OCI-LY1 (cell line): ENCODE measurements around the gene SDCCAG8.
"Not testable (repeated sequence)": the region's sequence is repeated elsewhere in the genome, so short reads cannot be mapped to it uniquely, and the experiment has no call there.

Experiments used
- H2AFZ ChIP-seq: fragments of 200-600 bp; sonication (generic), shearing (Covaris generic); 2 replicates; pipeline ENCODE4 v1.6.0; 2014; ENCODE audit warnings: antibody characterized with exemption, mild to moderate bottlenecking, low read length
- H3F3A ChIP-seq: fragments of 200-600 bp; sonication (generic), shearing (Covaris generic); 2 replicates; pipeline ENCODE4 v1.6.0; 2014; ENCODE audit warnings: mild to moderate bottlenecking, antibody characterized with exemption, low read length, moderate library complexity; ENCODE audit not compliant: insufficient read depth
- H3K27ac ChIP-seq: fragments of 200-600 bp; sonication (generic); 2 replicates; pipeline ENCODE4 v1.5.1; 2014; ENCODE audit warnings: low read length, mixed run types, mild to moderate bottlenecking, low read depth; ENCODE audit not compliant: poor library complexity, severe bottlenecking
- H3K27me3 ChIP-seq: fragments of 200-600 bp; sonication (generic); 2 replicates; pipeline ENCODE4 v1.6.0; 2014; ENCODE audit warnings: antibody characterized with exemption, mild to moderate bottlenecking, low read length, moderate library complexity; ENCODE audit not compliant: insufficient read depth
- H3K36me3 ChIP-seq: fragments of 200-600 bp; sonication (generic); 2 replicates; pipeline ENCODE4 v1.6.1; 2014; ENCODE audit warnings: mild to moderate bottlenecking, antibody characterized with exemption, low read length, moderate library complexity, mixed read lengths; ENCODE audit not compliant: insufficient read depth
- H3K4me1 ChIP-seq: fragments of 200-600 bp; sonication (generic); 2 replicates; pipeline ENCODE4 v1.5.1; 2014; ENCODE audit warnings: mild to moderate bottlenecking, low read length, moderate library complexity; ENCODE audit not compliant: insufficient read depth, severe bottlenecking
- H3K4me2 ChIP-seq: fragments of 200-600 bp; sonication (generic), shearing (Covaris generic); 2 replicates; pipeline ENCODE4 v1.6.1; 2014; ENCODE audit warnings: low read length
- H3K4me3 ChIP-seq: fragments of 200-600 bp; sonication (generic); 2 replicates; pipeline ENCODE4 v1.5.1; 2014; ENCODE audit warnings: low read length, low read depth, mild to moderate bottlenecking, mixed read lengths; ENCODE audit not compliant: poor library complexity, severe bottlenecking
- H3K79me2 ChIP-seq: fragments of 200-600 bp; shearing (Covaris generic); 2 replicates; pipeline ENCODE4 v1.6.1; 2016; ENCODE audit warnings: mixed run types, low read length, mixed read lengths; ENCODE audit not compliant: insufficient read depth
- H3K9ac ChIP-seq: fragments of 200-600 bp; sonication (generic), shearing (Covaris generic); 2 replicates; pipeline ENCODE4 v1.6.1; 2014; ENCODE audit warnings: mild to moderate bottlenecking, low read length, mixed read lengths
- H3K9me2 ChIP-seq: fragments of 200-600 bp; sonication (generic), shearing (Covaris generic); 2 replicates; pipeline ENCODE4 v1.6.1; 2014; ENCODE audit warnings: low read depth, mild to moderate bottlenecking, low read length, mixed read lengths
- H3K9me3 ChIP-seq: fragments of 200-600 bp; shearing (Covaris generic); 2 replicates; pipeline ENCODE4 v1.6.1; 2014; ENCODE audit warnings: low read length, mixed read lengths
- H4K20me1 ChIP-seq: fragments of 200-600 bp; sonication (generic), shearing (Covaris generic); 2 replicates; pipeline ENCODE4 v1.6.0; 2016; ENCODE audit warnings: mild to moderate bottlenecking, low read length; ENCODE audit not compliant: insufficient read depth
- CTCF ChIP-seq: fragments of 200-600 bp; sonication (generic), shearing (Covaris generic); IDR thresholded peaks from 2 replicates; pipeline ENCODE4 v1.5.1; 2017; ENCODE audit warnings: mild to moderate bottlenecking, antibody characterized with exemption, low read length, moderate library complexity, mixed read lengths
- EZH2 ChIP-seq: fragments of 200-600 bp; sonication (generic), shearing (Covaris generic); IDR thresholded peaks from 2 replicates; pipeline ENCODE4 v1.8.0; 2017; ENCODE audit warnings: borderline replicate concordance, mixed run types, mild to moderate bottlenecking, antibody characterized with exemption, low read length, moderate library complexity, mixed read lengths

Gene SDCCAG8

GRCh38 chr1:243255791-243256512 lies at the start of gene SDCCAG8:
TSS of gene SDCCAG8 (plus strand) at chr1:243256041. CDS start at chr1:243256174, 133 bp downstream.
- Histone ChIP-seq H3K4me3 (peak within 1 kb of the TSS; percentile 98), H3K4me2 (peak within 1 kb of the TSS; percentile 78), H3F3A (no peaks in the 10 kb centered on the region), H4K20me1 (no peaks in the 10 kb centered on the region), H3K36me3 (no peaks in the 10 kb centered on the region), H3K27me3 (no peaks in the 10 kb centered on the region), H3K9me2 (no peaks in the 10 kb centered on the region), H3K9ac (peak within 1 kb of the TSS; percentile 94), H3K4me1 (peaks cover 43% of the 10 kb centered on the region), H3K79me2 (peaks cover 55% of the 10 kb centered on the region), H3K9me3 (no peaks in the 10 kb centered on the region), H3K27ac (peak within 1 kb of the TSS; percentile 85), H2AFZ (0 out of 2 replicates have a peak within 1 kb of the TSS, but pooled peaks have one; percentile 5)
- TF ChIP-seq CTCF, result no peak
- TF ChIP-seq EZH2, result no peak

- H2AFZ ChIP-seq, H3K4me3 ChIP-seq, H3K27me3 ChIP-seq, H4K20me1 ChIP-seq, H3K4me2 ChIP-seq, H3K9me3 ChIP-seq, H3K27ac ChIP-seq, H3K9ac ChIP-seq, H3F3A ChIP-seq, H3K79me2 ChIP-seq, H3K36me3 ChIP-seq, H3K9me2 ChIP-seq, H3K4me1 ChIP-seq: not testable (repeated sequence)
Observed at GRCh38 chr1:243211984-243212383, 43.9 kb upstream of the SDCCAG8 start.

- H2AFZ ChIP-seq, result no peak overlapping the region
- no peaks in the 10 kb centered on the region for H3K4me1 ChIP-seq
- no peaks in the 10 kb centered on the region for H3K79me2 ChIP-seq
- no peaks in the 10 kb centered on the region for H3K9me2 ChIP-seq
- H3K9ac ChIP-seq, result no peak overlapping the region
- H3K27ac ChIP-seq, result no peak overlapping the region
- no peaks in the 10 kb centered on the region for H3K27me3 ChIP-seq
- no peak for TF ChIP-seq EZH2
- no peak for TF ChIP-seq CTCF
- H3K4me2 ChIP-seq, result no peak overlapping the region
- no peaks in the 10 kb centered on the region for H4K20me1 ChIP-seq
- H3K4me3 ChIP-seq, result no peak overlapping the region
- no peaks in the 10 kb centered on the region for H3F3A ChIP-seq
- no peaks in the 10 kb centered on the region for H3K9me3 ChIP-seq
- peaks cover 5% of the 10 kb centered on the region for H3K36me3 ChIP-seq
Observed at GRCh38 chr1:243213045-243213787, 42.6 kb upstream of the SDCCAG8 start.

- not testable (repeated sequence) for H3K4me3 ChIP-seq, H3K79me2 ChIP-seq, H4K20me1 ChIP-seq, H2AFZ ChIP-seq, H3K27me3 ChIP-seq, H3K9ac ChIP-seq, H3K27ac ChIP-seq, H3K4me1 ChIP-seq, H3K9me3 ChIP-seq, H3K4me2 ChIP-seq, H3K9me2 ChIP-seq, H3F3A ChIP-seq
- H3K36me3 ChIP-seq, result peaks cover 21% of the 10 kb centered on the region
Observed at GRCh38 chr1:243215276-243215875, 40.5 kb upstream of the SDCCAG8 start.
